ENCODE measurements around the gene SCLY.

The SCLY gene

GRCh38 chr2:238128534-238129001, 67.8 kb downstream of the SCLY start:
- no peak for DNase-seq

GRCh38 chr2:238129166-238130010, 68.6 kb downstream of the SCLY start:
- DNase-seq = no peak

- DNase-seq = no peak
Observed at GRCh38 chr2:238130111-238130695, 69.4 kb downstream of the SCLY start.

- DNase-seq = no peak
Observed at GRCh38 chr2:238130696-238131628, 70.2 kb downstream of the SCLY start.

GRCh38 chr2:238131761-238132462, 71.1 kb downstream of the SCLY start:
- DNase-seq = no peak

- no peak for DNase-seq
Observed at GRCh38 chr2:238132463-238133450, 72.0 kb downstream of the SCLY start.

- DNase-seq = no peak
Observed at GRCh38 chr2:238133499-238134392, 72.9 kb downstream of the SCLY start.

- no peak for DNase-seq
Observed at GRCh38 chr2:238134393-238134785, 73.6 kb downstream of the SCLY start.

GRCh38 chr2:238135601-238136150, 74.9 kb downstream of the SCLY start:
- no peak for DNase-seq

GRCh38 chr2:238136820-238137537, 76.2 kb downstream of the SCLY start:
- DNase-seq = no peak

GRCh38 chr2:238137885-238138284, 77.1 kb downstream of the SCLY start:
- no peak for DNase-seq

GRCh38 chr2:238138331-238139195, 77.8 kb downstream of the SCLY start, which contains the start of gene KLHL30:
Gene KLHL30 (plus strand): TSS chr2:238138668. CDS start chr2:238140755, 2,087 bp downstream.
- no peak for DNase-seq

GRCh38 chr2:238139196-238140039, 78.6 kb downstream of the SCLY start:
- no peak for DNase-seq

- DNase-seq = no peak
Observed at GRCh38 chr2:238140040-238140439, 79.2 kb downstream of the SCLY start.

GRCh38 chr2:238140721-238141540, 80.1 kb downstream of the SCLY start:
- no peak for DNase-seq
